Skin of body (tissue), 2 donors: ENCODE measurements around the gene MDFIC2. TPM values are rescaled to one million over a fixed set of nuclear protein-coding genes. Genes with fewer than 3 reads are reported as not detected.

Experiments
- DNase-seq: peaks from one replicate; lab custom pipeline; 2025; lab: John Stamatoyannopoulos, UW
- total RNA-seq: library from RNA; depleted of rRNA; stranded (reverse); fragments of >200 nt; gene quantifications from one replicate; pipeline ENCODE4 v1.2.3, GENCODE V29; 2014

MDFIC2 gene
- total RNA-seq, 1 donor from 2014 or later = not detected

DNA sequence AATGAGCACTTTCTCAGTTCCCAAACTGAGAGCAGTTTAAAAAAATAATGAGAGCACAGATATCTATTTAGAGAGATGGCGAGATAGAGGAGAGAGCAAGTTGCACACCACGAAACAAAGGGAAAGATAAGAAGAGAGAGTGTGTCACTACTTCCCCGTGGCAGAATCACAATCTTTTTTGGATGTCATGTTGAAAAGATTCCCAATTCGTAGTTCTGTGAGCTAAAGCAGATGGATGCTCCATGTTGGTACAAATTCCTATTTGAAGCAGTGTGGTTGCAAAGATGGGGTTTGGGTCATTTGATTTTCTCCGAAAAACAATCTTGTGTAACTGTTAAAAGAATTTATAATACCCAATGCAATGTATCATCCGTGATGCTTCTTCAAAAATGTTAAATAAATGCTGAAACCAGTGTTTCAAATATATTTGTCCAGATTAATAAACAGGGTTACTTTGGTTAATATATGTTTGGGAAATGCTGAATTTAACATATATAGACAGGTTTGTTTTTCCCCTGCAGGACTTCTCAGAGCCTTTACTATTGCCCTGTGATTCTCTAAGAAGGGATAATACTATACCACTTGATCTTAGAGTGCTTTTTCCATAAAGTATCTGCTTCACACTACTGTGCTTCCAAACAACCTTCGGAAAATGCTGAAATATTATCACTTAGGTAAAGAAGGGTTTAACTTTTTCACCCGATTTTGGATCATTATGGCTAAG lies 128.5 kb downstream of the MDFIC2 start:
- DNase-seq = no peak

DNA sequence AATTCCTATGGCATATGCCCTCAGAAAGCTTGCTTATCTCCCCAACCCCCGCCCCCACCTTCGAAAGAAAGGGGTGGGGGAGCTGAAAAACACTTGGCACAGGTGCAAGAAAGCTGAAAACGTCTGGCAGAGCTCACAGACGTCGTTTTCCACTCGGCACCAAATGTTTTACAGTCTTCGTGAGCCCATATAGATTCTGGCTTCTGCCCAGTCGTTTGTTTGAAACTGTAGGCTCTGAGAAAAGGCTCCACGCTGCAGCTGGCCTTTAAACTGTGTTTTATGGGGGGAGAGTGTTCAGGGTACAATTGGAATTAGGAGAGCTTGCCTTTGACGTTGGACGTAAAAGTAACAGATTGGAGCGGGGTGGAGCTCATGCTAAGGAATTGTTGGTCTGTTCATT lies 130.3 kb downstream of the MDFIC2 start:
- no peak for DNase-seq

DNA sequence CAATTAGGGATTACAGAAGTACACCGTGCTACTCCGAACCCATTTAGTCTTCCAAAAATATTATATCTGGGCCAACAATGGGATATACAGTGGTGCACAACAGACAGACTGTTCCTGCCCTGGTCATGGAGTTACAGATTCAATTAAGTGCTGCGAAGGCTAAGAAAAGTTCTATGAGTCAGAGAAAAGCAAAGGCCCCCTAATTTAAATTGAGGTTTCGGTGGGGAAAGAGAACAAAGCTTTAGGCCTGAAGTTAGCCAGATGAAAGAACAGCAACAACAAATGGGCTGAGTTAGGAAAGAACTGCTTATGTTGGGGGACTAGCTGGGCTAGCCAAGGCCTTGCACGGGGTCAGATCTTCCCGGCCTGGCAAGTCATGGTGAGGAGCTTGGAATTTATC lies 131.8 kb downstream of the MDFIC2 start:
- DNase-seq = no peak

DNA sequence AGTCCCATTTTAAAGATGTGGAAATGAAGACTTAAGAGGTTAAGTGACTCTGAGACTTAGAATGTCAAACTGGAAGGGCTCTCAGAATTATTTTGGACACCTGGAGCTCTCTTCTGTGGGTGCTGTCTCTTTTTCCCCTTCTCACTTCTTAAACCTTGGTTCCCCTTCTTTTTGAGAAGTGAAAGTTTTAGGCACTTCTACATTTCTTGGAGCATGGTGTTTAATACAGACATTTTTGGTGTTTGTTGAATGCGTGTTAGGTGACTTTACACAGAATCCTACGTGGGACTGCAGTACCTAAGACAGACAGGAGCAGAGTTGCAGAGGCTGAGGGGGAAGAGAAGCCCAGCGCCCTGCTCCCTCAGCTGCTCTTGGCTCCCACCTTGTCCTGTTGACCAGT lies 133.3 kb downstream of the MDFIC2 start:
- DNase-seq = no peak

DNA sequence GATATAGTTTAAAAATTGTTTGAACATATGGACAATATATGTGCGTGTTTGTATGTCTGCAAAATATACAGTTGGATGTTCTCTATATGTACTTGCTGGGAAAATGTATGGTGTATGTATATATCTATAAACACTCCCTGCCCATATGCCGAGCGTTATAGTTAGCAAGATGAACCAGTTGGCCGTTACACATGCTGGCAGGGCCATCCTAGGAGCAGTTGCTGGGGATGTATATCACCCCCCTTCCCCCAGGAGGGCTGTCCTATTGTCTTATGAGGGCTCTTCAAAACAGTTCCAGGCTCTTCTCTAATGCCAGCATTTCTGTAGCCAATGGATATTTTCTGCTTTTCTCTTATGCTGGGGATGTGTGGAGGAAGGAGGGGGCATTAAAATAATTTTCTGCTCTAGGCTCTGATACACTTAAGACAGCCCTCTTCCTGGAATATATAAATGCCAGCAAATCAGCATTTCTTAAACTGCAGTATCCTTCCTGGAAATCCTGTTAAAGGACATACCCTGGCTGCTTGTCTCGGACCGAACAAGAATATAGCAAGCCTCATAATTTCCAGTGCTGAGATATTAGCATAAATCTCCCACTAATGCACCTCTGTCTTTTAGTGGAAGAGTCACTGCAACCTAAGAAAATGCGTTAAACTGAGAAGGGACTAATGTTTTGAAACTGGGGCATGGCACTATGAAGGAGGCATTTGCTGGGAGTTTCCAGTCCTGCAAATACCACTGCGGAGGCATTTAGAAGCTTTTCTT lies 134.4 kb downstream of the MDFIC2 start:
- DNase-seq = no peak

DNA sequence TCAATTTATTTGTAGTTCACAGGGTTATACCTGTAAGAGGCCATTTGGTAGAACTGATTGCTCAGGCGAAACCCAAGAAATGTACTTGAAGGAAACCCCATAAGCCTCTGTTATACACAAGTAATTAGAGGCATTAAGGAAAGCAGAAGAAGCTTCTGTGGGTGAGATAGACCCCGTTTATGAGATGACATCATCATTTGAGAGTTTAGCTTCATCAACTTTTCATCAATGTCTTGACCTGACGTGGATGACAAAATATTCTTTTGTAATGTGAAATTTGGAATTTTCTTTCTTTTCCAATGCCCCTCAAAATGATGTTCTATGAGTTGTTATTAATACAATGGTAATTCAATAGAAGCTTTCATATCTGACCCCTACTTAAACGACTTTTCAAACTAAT lies 136.2 kb downstream of the MDFIC2 start:
- DNase-seq = no peak

DNA sequence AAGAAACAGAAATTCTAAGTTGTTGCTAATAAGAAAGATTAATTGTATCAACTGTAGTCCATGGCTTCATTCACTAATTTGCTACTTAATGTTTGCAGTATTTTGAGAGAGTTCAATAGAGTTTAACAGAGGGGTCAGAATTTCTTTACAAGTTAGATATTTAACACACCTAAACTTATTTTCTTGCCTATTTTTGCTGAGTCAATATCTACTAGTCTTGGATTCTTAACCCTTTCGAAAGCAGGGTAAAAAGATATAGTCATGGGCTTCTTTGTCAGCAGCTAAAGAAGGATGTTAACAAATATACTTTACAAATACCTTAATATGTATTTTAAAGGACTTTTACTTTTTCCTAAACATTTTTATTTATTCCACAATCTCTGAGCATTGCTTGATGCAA lies 155.6 kb downstream of the MDFIC2 start:
- no peak for DNase-seq

DNA sequence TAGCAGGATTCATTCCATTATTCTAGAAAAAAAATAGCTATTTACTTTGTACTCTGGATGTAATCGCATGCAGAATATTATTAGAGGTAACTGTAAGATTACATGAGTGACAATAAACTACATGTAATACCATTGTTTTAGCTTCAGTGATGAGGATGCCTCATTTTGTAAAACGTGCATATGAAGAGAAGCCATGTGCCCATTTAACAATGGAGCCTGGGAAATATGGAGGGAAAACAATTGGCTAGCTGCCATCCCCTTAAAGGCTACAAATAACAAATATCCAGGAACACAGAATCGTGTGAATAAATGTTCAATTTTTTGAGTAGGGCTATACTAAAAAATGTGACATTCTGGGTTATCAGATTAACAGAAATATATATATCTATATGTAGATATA lies 161.8 kb downstream of the MDFIC2 start:
- peak; percentile 29 for DNase-seq

DNA sequence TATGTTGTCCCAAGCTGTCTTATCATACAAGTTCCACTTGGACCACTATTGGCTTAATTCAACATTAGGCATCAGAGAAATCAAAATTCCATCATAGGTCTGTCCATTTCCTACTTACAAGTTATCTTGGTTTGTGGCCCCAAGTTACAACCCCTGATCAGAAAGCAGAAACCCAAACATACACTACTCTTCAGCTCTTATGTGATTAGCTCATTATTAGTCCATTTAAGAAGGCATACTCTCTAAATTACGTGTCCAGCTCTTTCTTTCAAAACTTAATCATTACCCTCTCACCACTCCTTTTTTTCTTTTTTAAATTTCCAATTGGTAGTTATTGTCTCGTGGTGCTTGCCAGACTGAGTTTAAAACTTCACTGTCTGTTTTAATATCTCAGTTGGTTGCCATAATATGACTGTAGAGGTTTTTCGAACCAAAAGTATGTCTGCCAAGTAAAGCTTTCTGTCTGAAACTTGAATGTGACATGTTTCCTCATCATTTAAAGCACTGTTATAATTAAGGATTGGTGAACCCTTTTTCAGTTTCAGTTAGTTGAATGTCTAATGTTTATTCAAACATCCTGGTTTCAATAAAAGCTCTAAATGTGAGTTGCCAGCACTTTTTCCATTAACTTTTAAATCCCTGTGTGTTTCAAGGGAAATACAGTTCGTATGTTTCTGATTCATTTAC lies 162.6 kb downstream of the MDFIC2 start:
- DNase-seq = peak; percentile 75
